ENCODE results near the gene ARHGAP21.
"Not testable (repeated sequence)": the region's sequence is repeated elsewhere in the genome, so short reads cannot be mapped to it uniquely, and the experiment has no call there.

The ARHGAP21 gene

GRCh38 chr10:24681572-24682088, 42.1 kb downstream of the ARHGAP21 start:
- no peak for DNase-seq

GRCh38 chr10:24680647-24681524, 42.8 kb downstream of the ARHGAP21 start:
- DNase-seq, result no peak

- no peak for DNase-seq
Observed at GRCh38 chr10:24678757-24679156, 44.9 kb downstream of the ARHGAP21 start.

- DNase-seq, result no peak
Observed at GRCh38 chr10:24674892-24675632, 48.6 kb downstream of the ARHGAP21 start.

GRCh38 chr10:24670964-24671670, 52.6 kb downstream of the ARHGAP21 start:
- DNase-seq, result no peak

- DNase-seq, result no peak
Observed at GRCh38 chr10:24669285-24669852, 54.3 kb downstream of the ARHGAP21 start.

- no peak for DNase-seq
Observed at GRCh38 chr10:24668247-24668646, 55.4 kb downstream of the ARHGAP21 start.

- no peak for DNase-seq
Observed at GRCh38 chr10:24664991-24665390, 58.7 kb downstream of the ARHGAP21 start.

- no peak for DNase-seq
Observed at GRCh38 chr10:24661376-24661775, 62.3 kb downstream of the ARHGAP21 start.

- not testable (repeated sequence) for DNase-seq
Observed at GRCh38 chr10:24658319-24658718, 65.4 kb downstream of the ARHGAP21 start.

GRCh38 chr10:24656326-24656725, 67.4 kb downstream of the ARHGAP21 start:
- DNase-seq, result not testable (repeated sequence)

- DNase-seq, result no peak
Observed at GRCh38 chr10:24652381-24652957, 71.2 kb downstream of the ARHGAP21 start.

GRCh38 chr10:24651923-24652322, 71.8 kb downstream of the ARHGAP21 start:
- DNase-seq, result no peak

GRCh38 chr10:24650669-24651391, 72.9 kb downstream of the ARHGAP21 start:
- DNase-seq, result no peak

GRCh38 chr10:24645784-24646183, 77.9 kb downstream of the ARHGAP21 start:
- no peak for DNase-seq

- no peak for DNase-seq
Observed at GRCh38 chr10:24645022-24645421, 78.7 kb downstream of the ARHGAP21 start.

GRCh38 chr10:24643679-24644209, 79.9 kb downstream of the ARHGAP21 start:
- DNase-seq, result no peak

GRCh38 chr10:24642921-24643678, 80.6 kb downstream of the ARHGAP21 start:
- DNase-seq, result no peak

GRCh38 chr10:24639124-24639523, 84.6 kb downstream of the ARHGAP21 start:
- no peak for DNase-seq

GRCh38 chr10:24625778-24626177, 97.9 kb downstream of the ARHGAP21 start:
- no peak for DNase-seq

- no peak for DNase-seq
Observed at GRCh38 chr10:24623383-24623782, 100.3 kb downstream of the ARHGAP21 start.
